Mucosa of descending colon (tissue), 3 donors: ENCODE measurements around the gene HHAT. TPM values are rescaled to one million over a fixed set of nuclear protein-coding genes. Genes with fewer than 3 reads are reported as not detected.
A peak's percentile ranks its signal among the peaks of the same experiment; 100 is the strongest.

Source experiments
- ATAC-seq: fragments of 200-7000 bp; cut with Tn5 transposase; one replicate; pipeline ENCODE4 v1.9.1; 2020; ENCODE audit warnings: mild to moderate bottlenecking, moderate library complexity
- DNase-seq, 3 donors: peaks; one replicate each; pipeline ENCODE4 v3.0.0-alpha.2; 2020
- H3K36me3 ChIP-seq: fragments of 200-600 bp; one replicate; pipeline ENCODE4 v1.8.0; 2021; ENCODE audit warnings: low read depth, mild to moderate bottlenecking
- H3K4me1 ChIP-seq: fragments of 200-600 bp; one replicate; pipeline ENCODE4 v1.8.0; 2021; ENCODE audit warnings: low read depth, mild to moderate bottlenecking
- H3K4me3 ChIP-seq: fragments of 200-600 bp; one replicate; pipeline ENCODE4 v1.8.0; 2021; ENCODE audit warnings: mild to moderate bottlenecking
- H3K9me3 ChIP-seq: fragments of 200-600 bp; one replicate; pipeline ENCODE4 v1.8.0; 2021; ENCODE audit warnings: mild to moderate bottlenecking
- CTCF ChIP-seq: fragments of 200-600 bp; IDR thresholded peaks from one replicate; pipeline ENCODE4 v1.8.0; 2022; ENCODE audit warnings: antibody characterized with exemption, mild to moderate bottlenecking
- intact Hi-C, 2 donors: fragments of 100-400 bp; cut with DNase I in 1 of 2; cut with micrococcal nuclease in 1 of 2; formaldehyde crosslinking; loops; one replicate each; pipeline versions ENCODE4 v1.11.0 to v1.11.1; 2022; cut with DNase I, micrococcal nuclease
- total RNA-seq, 3 donors: library from RNA; stranded (reverse); fragmentation: NEBNext Ultra II Directional in 2 of 3; extraction: Animal tissue kit (Norgen Biotek cat#: 25700) in 2 of 3; gene quantifications; one replicate each; pipeline versions ENCODE4 v1.2.1 to v1.2.4, GENCODE V29; 2021 to 2023
- donor health status: DM: no; HTN: no; CAD: no; lungs with moderate emphysema.
- donor health status: DM: no; HTN: no; CAD: no.
- donor health status: DM: no; HTN: yes; CAD: no.

HHAT gene
- total RNA-seq, 3 donors from 2014 or later, result 4.1 to 8.6 (median 5.9) TPM

- intact Hi-C loops, result no loop called here
- ATAC-seq (no peak), DNase-seq (no peak)
- Histone ChIP-seq H3K4me3 (no peak overlapping the region), H3K36me3 (no peaks in the 10 kb centered on the region), H3K4me1 (no peaks in the 10 kb centered on the region), H3K9me3 (no peaks in the 10 kb centered on the region)
- TF ChIP-seq CTCF, result no peak
Measured at GRCh38 chr1:210396541-210396940, 67.8 kb downstream of the HHAT start.

GRCh38 chr1:210397252-210397651, 68.5 kb downstream of the HHAT start:
- no peaks in the 10 kb centered on the region for H3K36me3 ChIP-seq
- H3K9me3 ChIP-seq, result no peaks in the 10 kb centered on the region
- DNase-seq, result no peak
- no peaks in the 10 kb centered on the region for H3K4me1 ChIP-seq
- intact Hi-C loops, result no loop called here
- no peak for ATAC-seq
- no peak overlapping the region for H3K4me3 ChIP-seq
- no peak for TF ChIP-seq CTCF

GRCh38 chr1:210397681-210398080, 69.0 kb downstream of the HHAT start:
- no peak for TF ChIP-seq CTCF
- Histone ChIP-seq H3K9me3 (no peaks in the 10 kb centered on the region), H3K36me3 (no peaks in the 10 kb centered on the region), H3K4me3 (no peak overlapping the region), H3K4me1 (no peaks in the 10 kb centered on the region)
- ATAC-seq (no peak), DNase-seq (no peak)
- intact Hi-C loops, result no loop called here

GRCh38 chr1:210398466-210398865, 69.8 kb downstream of the HHAT start:
- no peak for ATAC-seq
- no peaks in the 10 kb centered on the region for H3K36me3 ChIP-seq
- intact Hi-C loops, result no loop called here
- DNase-seq, result no peak
- no peak overlapping the region for H3K4me3 ChIP-seq
- no peaks in the 10 kb centered on the region for H3K9me3 ChIP-seq
- no peaks in the 10 kb centered on the region for H3K4me1 ChIP-seq
- TF ChIP-seq CTCF, result no peak

GRCh38 chr1:210400043-210400840, 71.5 kb downstream of the HHAT start:
- ATAC-seq, result peak; percentile 91
- Histone ChIP-seq H3K4me1 (no peaks in the 10 kb centered on the region), H3K36me3 (no peaks in the 10 kb centered on the region), H3K9me3 (no peaks in the 10 kb centered on the region), H3K4me3 (no peak overlapping the region)
- intact Hi-C loops, result no loop called here
- peak in 2 of 3 donors; percentile 41 to 64 for DNase-seq
- TF ChIP-seq CTCF, result peak; percentile 66
